Omental fat pad (tissue), 4 donors: Measurements from ENCODE around the gene PIAS2. TPM values are rescaled to one million over a fixed set of nuclear protein-coding genes. Genes with fewer than 3 reads are reported as not detected.
"Not testable (repeated sequence)": the region's sequence is repeated elsewhere in the genome, so short reads cannot be mapped to it uniquely, and the experiment has no call there.

Source experiments
- ATAC-seq: fragments of 150-250 bp; one replicate; pipeline ENCODE4 v1.9.1; 2016; ENCODE audit warnings: mild to moderate bottlenecking, moderate library complexity; ENCODE audit not compliant: low FRiP score
- DNase-seq: peaks from one replicate; pipeline ENCODE4 v3.0.0-alpha.2; 2019; ENCODE audit warnings: low spot score
- total RNA-seq, 4 donors: library from RNA; depleted of rRNA; stranded (reverse); fragments of >200 nt; gene quantifications; one replicate each; pipeline ENCODE4 v1.1.0, GENCODE V29; 2016
- TF ChIP-seq, protein P1 (sequence below), 3 donors: fragments of 450-650 bp; IDR thresholded peaks; one replicate each; pipeline ENCODE4 v1.5.1; 2016 to 2017; ENCODE audit warnings: antibody characterized with exemption in 3 of 3, mild to moderate bottlenecking in 3 of 3, moderate library complexity in 2 of 3

PIAS2 gene
- total RNA-seq, 4 donors from 2014 or later = 17.7 to 24.9 (median 23.4) TPM

DNA sequence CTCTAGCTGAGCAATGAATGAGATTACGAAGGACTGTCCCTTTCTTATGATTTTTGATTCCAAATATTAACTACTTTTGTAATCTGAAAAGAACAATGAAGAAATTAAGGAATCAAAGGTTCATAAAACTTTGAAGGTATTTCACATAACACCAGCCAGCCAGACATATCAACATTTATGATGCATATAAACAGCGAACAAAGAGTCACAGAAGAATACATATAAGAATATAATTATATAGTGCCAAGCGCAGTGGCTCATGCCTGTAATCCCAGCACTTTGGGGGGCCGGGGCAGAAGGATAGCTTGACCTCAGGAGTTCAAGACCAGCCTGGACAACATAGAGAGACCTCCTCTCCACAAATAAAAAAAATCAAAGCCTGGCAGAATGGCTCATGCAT is 34.1 kb downstream of the PIAS2 start:
- TF ChIP-seq, protein P1, sequence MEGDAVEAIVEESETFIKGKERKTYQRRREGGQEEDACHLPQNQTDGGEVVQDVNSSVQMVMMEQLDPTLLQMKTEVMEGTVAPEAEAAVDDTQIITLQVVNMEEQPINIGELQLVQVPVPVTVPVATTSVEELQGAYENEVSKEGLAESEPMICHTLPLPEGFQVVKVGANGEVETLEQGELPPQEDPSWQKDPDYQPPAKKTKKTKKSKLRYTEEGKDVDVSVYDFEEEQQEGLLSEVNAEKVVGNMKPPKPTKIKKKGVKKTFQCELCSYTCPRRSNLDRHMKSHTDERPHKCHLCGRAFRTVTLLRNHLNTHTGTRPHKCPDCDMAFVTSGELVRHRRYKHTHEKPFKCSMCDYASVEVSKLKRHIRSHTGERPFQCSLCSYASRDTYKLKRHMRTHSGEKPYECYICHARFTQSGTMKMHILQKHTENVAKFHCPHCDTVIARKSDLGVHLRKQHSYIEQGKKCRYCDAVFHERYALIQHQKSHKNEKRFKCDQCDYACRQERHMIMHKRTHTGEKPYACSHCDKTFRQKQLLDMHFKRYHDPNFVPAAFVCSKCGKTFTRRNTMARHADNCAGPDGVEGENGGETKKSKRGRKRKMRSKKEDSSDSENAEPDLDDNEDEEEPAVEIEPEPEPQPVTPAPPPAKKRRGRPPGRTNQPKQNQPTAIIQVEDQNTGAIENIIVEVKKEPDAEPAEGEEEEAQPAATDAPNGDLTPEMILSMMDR (IDR thresholded peaks at IDR 0.05) = no peak
- ATAC-seq (no peak), DNase-seq (no peak)

DNA sequence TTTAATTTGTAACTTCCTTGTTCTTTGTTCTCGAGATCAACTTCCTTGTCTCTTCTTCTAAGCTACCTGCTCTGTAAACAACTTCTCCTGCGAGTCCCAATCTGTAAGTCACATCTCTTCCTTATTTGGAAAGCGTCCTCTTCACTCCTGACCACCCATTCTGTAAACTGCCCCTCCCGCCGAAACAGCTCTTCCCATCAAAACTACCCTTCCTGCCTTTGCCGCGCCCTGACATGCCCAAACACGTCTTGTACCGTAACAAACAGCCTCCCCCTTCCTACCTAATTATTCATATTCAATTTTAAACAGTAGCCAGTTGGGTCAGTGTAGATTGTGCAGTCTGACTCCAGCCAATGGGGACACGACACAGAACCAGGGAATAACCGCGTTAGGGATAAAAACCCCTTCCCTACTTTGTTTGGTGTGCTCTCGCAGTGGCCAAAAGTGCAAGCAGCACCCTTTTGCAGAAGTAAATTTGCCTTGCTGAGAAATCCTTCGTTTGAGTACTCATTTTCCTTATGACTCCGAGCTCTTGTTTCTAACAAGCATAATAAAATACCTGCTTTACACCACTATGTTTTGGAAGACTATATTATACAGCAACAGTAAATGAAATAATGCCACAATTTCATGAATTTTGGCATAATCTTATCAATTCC is 39.8 kb downstream of the PIAS2 start:
- DNase-seq = no peak
- TF ChIP-seq, protein P1 (IDR thresholded peaks at IDR 0.05) = no peak
- no peak for ATAC-seq

DNA sequence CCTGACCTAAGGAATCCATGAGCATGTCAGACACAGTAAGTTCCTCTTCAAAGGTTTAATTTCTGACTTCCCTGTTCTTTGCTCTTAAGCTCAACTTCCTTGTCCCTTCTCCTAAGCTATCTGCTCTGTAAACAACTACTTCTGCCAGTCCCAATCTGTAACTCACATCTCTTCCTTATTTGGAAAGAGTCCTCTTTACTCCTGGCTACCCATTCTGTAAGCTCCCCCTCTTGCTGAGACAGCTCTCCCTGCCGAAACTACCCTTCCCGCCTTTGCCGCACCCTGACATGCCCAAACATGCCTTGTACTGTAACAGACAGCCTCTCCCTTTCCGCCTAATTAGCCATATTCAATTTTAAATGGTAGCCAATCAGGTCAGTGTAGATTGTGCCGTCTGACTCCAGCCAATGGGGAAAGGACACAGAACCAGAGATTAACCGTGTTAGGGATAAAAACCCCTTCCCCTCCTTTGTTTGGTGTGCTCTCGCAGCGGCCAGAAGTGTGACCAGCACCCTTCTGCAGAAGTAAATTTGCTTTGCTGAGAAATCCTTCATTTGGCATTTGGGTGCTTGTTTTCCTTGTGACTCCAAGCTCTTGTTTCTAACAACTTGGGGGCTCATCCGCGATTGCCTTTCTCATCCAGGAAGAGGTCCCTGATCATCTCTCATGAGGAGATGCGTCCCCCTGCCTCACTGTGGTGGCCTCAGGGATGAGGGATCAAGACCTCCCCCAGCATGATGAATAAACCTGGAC is 49.0 kb downstream of the PIAS2 start:
- DNase-seq (no peak), ATAC-seq (no peak)
- TF ChIP-seq, protein P1 (IDR thresholded peaks at IDR 0.05) = no peak

DNA sequence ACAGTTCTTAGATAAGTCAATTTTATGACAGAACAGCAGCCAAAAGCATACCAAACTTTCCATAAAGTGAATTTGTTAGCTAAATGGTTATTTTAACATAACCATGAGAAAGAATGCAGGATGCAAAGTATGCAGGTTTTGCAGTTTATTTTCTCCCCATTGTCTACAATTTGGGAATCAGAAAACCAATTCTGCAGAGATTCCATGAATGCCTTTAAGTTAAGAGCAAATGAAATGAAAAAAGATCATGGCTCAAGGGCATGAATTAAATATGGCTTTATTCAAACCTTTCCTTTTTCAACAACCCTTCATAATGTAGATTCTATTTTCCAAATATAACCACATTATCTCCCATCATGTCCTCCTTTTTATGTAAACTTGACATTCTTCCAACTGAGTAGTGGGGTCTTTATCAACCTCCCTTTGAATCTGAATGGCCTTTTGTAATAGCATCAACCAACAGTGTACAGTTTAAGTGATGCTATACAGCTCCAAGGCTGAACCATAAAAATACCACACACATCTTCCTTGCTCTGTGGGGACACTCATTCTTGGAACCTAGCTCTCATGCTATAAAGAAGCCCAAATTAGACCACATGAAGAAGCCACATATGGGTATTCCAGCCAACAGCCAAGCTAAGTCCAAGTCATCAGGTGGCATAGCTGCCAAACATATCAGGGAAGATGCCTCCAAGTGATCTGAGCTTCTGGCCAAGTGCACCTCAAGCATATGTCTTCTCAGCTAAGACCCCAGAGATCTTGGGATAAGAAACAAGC is 49.8 kb downstream of the PIAS2 start:
- DNase-seq (no peak), ATAC-seq (no peak)
- TF ChIP-seq, protein P1 (IDR thresholded peaks at IDR 0.05) = no peak

DNA sequence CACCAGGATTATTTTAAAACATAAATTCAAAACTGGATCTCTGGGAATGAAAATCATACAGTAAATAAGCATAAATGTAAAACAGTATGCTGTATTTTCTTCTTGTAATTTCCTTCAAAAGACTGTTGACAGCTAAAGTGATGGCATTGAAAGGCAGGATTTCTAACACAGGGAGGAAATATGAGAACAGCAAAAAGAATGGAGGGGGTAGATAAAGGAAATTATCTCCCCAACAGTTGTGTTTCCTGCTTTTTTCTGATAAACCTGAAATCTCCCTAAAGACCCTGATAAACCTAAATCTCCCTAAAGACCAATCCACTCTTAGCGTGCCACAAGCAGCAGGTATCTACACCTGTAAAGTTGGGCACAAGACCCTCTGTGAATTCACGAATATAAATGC is 50.8 kb downstream of the PIAS2 start:
- no peak for DNase-seq
- TF ChIP-seq, protein P1 (IDR thresholded peaks at IDR 0.05) = no peak
- no peak for ATAC-seq

DNA sequence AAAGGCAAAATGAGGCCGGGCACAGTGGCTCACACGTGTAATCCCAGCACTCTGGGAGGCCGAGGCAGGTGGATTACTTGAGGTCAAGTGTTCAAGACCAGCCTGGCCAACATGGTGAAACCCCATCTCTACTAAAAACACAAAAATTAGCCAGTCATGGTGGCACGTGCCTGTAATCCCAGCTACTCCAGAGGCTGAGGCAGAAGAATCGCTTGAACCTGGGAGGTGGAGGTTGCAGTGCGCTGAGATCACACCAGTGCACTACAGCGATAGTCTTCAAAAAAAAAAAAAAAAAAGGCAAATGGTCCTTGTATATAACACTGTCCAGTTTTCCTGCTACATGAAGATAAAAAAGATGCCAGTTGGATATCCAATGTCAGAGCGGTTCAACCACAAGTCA is 52.1 kb downstream of the PIAS2 start:
- not testable (repeated sequence) for ATAC-seq, DNase-seq

DNA sequence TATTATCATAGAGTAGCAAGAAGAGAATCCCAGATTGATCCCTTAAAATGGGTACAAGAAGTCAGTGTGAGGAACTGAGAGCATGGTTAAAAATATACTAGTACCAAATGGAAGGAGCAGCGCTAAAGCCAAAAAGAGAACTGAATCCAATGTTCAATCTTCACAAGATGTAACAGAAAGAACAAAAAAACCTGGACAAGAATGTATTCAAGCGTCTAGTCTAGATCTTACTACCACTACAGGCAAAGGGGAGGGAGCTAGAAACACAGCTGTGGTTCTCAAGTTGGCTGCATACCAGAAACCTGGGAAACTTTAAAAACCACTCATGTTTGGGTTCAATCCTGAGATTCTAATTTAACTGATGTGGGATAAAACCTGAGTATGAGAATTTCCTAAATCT is 57.5 kb downstream of the PIAS2 start:
- ATAC-seq (no peak), DNase-seq (no peak)
- TF ChIP-seq, protein P1 (IDR thresholded peaks at IDR 0.05) = no peak
